Measurements from ENCODE around the gene HSPA1A. TPM values are rescaled to one million over a fixed set of nuclear protein-coding genes. Genes with fewer than 3 reads are reported as not detected.
A peak's percentile ranks its signal among the peaks of the same experiment; 100 is the strongest.
"Not testable (repeated sequence)": the region's sequence is repeated elsewhere in the genome, so short reads cannot be mapped to it uniquely, and the experiment has no call there.

The HSPA1A gene
- total RNA-seq, 1 experiment from 2014 or later: 57.2 TPM

DNA sequence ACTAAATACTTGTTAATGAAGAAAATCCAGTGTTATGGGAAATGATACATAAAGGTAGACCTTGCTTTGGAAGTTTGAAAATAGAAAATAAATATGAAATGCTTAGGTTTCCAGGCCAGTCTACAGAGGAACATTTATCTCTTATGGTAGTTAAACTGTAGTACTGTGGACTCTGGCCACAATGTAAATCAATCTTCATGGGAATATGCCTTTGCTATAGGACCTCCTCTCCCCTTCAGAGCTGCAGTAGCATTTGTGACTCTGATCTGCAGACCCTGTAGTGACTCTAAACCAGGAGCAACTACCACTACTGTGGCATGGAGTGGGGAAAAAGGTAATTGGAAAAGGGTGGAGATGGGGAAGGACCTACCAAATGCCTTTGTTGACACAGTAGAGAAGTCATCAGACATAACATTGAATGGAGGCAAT lies 4.5 kb downstream of the HSPA1A start:
- H3K36me3 Mint-ChIP-seq: peaks cover 4% of the 10 kb centered on the region; the same call in 1 of the 2 replicates
- ATAC-seq (no peak), DNase-seq (ENCODE audit: low spot score) (no peak)
- no peaks in the 10 kb centered on the region; the same call in 1 of the 2 replicates for H3K9me3 Mint-ChIP-seq
- H3K27ac Mint-ChIP-seq: peak overlapping the region; percentile 89; the same call in 1 of the 2 replicates
- POLR2A ChIA-PET: interaction anchor here (1.1 kb wide), 1 partner anchor 138 kb away, joined by 4 read pairs; no protein-coding TSS in a partner anchor
- no peaks in the 10 kb centered on the region; the same call in 1 of the 2 replicates for H3K27me3 Mint-ChIP-seq (ENCODE audit: low read depth)
- peak overlapping the region; percentile 24; the same call in 1 of the 2 replicates for H3K4me3 Mint-ChIP-seq
- H3K4me1 Mint-ChIP-seq: peaks cover 49% of the 10 kb centered on the region
- CTCF ChIA-PET: no interaction called here
- TF ChIP-seq TCF7 (CRISPR knock-in tag; IDR thresholded peaks at IDR 0.05; ENCODE audit: low read depth) (no peak), SMAD4 (CRISPR knock-in tag; IDR thresholded peaks at IDR 0.05) (no peak), CREB1 (CRISPR knock-in tag; IDR thresholded peaks at IDR 0.05) (no peak), PRRX2 (CRISPR knock-in tag; IDR thresholded peaks at IDR 0.05) (no peak), SOX15 (CRISPR knock-in tag; IDR thresholded peaks at IDR 0.05) (no peak), ATF1 (CRISPR knock-in tag; IDR thresholded peaks at IDR 0.05) (no peak)

DNA sequence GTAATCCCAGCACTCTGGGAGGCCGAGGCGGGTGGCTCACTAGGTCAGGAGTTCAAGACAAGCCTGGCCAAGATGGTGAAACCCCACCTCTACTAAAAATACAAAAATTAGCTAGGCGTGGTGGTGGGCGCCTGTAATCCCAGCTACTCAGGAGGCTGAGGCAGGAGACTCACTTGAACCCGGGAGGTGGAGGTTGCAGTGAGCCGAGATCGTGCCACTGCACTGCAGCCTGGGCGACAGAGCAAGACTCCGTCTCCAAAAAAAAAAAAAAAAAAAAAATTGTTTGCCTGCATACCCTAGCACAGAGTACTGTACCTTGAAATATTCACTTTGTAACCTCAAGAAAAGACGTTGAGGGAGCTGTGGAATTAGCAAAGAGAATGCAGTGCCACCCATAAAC lies 5.1 kb downstream of the HSPA1A start:
- H3K9me3 Mint-ChIP-seq; ATAC-seq; H3K4me3 Mint-ChIP-seq; CTCF ChIA-PET; H3K27ac Mint-ChIP-seq; H3K27me3 Mint-ChIP-seq (ENCODE audit: low read depth); DNase-seq (ENCODE audit: low spot score); H3K36me3 Mint-ChIP-seq: not testable (repeated sequence)
- POLR2A ChIA-PET: interaction anchor here (1.1 kb wide), 1 partner anchor 139 kb away, joined by 4 read pairs; no protein-coding TSS in a partner anchor
- peaks cover 54% of the 10 kb centered on the region for H3K4me1 Mint-ChIP-seq

DNA sequence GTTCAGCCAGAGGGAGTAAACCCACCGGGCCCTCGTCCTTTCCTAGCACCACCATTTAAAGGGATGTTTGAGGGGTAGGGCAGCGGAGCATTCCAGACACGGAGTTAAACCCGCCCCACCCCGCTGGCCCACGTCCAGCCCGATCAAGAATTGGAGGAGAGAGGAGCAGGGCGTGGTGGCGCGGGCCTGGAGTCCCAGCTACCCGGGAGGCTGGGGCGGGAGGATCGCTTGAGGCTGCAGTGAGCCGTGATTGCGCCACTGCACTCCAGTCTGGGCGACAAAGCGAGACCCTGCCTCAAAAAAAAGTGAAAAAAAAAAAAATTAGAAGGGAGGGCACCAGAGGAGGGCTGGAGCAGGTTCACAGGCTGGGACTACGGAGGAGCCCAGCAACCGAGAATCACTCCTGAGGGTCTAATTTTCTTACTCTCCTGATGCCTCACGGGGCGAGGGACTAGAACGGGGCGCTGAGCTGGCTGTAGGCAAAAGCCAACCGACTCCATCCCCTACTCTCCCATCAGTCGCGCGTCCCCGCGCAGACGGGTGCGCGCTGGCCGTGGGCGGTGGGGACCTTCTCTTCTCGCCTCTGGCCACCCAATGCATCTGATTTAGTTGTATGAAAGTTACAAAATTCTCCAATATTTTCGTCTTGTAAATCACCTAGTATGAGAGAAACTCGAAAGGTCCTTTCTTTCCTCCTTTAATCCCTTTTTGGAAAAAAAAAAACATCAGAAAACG lies 6.1 kb downstream of the HSPA1A start:
- TF ChIP-seq ZNF671 (CRISPR knock-in tag; IDR thresholded peaks at IDR 0.05) (no peak), GTF2I (CRISPR knock-in tag; conservative IDR thresholded peaks at IDR 0.05) (peak; percentile 93), FOXP1 (CRISPR knock-in tag; IDR thresholded peaks at IDR 0.05; ENCODE audit: borderline replicate concordance) (peak; percentile 49; the same call in 1 of the 2 replicates), ZNF232 (CRISPR knock-in tag; IDR thresholded peaks at IDR 0.05) (no peak), ZNF121 (CRISPR knock-in tag; IDR thresholded peaks at IDR 0.05) (peak; percentile 96), KAT7 (CRISPR knock-in tag; IDR thresholded peaks at IDR 0.05; ENCODE audit: borderline replicate concordance) (peak; percentile 74; the same call in 1 of the 2 replicates), MXD4 (CRISPR knock-in tag; IDR thresholded peaks at IDR 0.05; ENCODE audit: borderline replicate concordance) (no peak), SMAD3 (CRISPR knock-in tag; IDR thresholded peaks at IDR 0.05; ENCODE audit: borderline replicate concordance) (no peak)
- TF ChIP-seq, protein P1, sequence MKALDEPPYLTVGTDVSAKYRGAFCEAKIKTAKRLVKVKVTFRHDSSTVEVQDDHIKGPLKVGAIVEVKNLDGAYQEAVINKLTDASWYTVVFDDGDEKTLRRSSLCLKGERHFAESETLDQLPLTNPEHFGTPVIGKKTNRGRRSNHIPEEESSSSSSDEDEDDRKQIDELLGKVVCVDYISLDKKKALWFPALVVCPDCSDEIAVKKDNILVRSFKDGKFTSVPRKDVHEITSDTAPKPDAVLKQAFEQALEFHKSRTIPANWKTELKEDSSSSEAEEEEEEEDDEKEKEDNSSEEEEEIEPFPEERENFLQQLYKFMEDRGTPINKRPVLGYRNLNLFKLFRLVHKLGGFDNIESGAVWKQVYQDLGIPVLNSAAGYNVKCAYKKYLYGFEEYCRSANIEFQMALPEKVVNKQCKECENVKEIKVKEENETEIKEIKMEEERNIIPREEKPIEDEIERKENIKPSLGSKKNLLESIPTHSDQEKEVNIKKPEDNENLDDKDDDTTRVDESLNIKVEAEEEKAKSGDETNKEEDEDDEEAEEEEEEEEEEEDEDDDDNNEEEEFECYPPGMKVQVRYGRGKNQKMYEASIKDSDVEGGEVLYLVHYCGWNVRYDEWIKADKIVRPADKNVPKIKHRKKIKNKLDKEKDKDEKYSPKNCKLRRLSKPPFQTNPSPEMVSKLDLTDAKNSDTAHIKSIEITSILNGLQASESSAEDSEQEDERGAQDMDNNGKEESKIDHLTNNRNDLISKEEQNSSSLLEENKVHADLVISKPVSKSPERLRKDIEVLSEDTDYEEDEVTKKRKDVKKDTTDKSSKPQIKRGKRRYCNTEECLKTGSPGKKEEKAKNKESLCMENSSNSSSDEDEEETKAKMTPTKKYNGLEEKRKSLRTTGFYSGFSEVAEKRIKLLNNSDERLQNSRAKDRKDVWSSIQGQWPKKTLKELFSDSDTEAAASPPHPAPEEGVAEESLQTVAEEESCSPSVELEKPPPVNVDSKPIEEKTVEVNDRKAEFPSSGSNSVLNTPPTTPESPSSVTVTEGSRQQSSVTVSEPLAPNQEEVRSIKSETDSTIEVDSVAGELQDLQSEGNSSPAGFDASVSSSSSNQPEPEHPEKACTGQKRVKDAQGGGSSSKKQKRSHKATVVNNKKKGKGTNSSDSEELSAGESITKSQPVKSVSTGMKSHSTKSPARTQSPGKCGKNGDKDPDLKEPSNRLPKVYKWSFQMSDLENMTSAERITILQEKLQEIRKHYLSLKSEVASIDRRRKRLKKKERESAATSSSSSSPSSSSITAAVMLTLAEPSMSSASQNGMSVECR (CRISPR knock-in tag; IDR thresholded peaks at IDR 0.05; ENCODE audit: borderline replicate concordance): no peak
- TF ChIP-seq, protein P2, sequence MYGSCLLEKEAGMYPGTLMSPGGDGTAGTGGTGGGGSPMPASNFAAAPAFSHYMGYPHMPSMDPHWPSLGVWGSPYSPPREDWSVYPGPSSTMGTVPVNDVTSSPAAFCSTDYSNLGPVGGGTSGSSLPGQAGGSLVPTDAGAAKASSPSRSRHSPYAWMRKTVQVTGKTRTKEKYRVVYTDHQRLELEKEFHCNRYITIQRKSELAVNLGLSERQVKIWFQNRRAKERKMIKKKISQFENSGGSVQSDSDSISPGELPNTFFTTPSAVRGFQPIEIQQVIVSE (CRISPR knock-in tag; IDR thresholded peaks at IDR 0.05; ENCODE audit: borderline replicate concordance): no peak
- ATAC-seq: peak; percentile 58
- Mint-ChIP-seq H3K9me3 (no peaks in the 10 kb centered on the region; the same call in 1 of the 2 replicates), H3K27me3 (ENCODE audit: low read depth) (no peaks in the 10 kb centered on the region; the same call in 1 of the 2 replicates), H3K27ac (peak overlapping the region; percentile 98), H3K36me3 (peaks cover 4% of the 10 kb centered on the region; the same call in 1 of the 2 replicates), H3K4me3 (peak overlapping the region; percentile 91), H3K4me1 (peaks cover 65% of the 10 kb centered on the region)
- DNase-seq (ENCODE audit: low spot score): peak; percentile 71
- ChIA-PET CTCF (interaction anchor here (0.7 to 2.1 kb wide), 5 partner anchors 15 to 142 kb away, joined by 3 to 9 read pairs (median 4); partner anchors contain the start of genes DDAH2 and LSM2), POLR2A (interaction anchor here (0.6 to 1.3 kb wide), 3 partner anchors 13 to 30 kb away, joined by 4 to 10 read pairs (median 5); partner anchors contain the start of gene LSM2)

Measured in WTC11 (cell line).